Inflammatory macrophage (primary cell): ENCODE measurements around the gene SLC6A1.
"Not testable (repeated sequence)": the region's sequence is repeated elsewhere in the genome, so short reads cannot be mapped to it uniquely, and the experiment has no call there.

Source experiments
- DNase-seq, 2 donors: peaks; one replicate each; pipeline ENCODE4 v3.0.0-alpha.2; 2020 to 2022

SLC6A1 gene

DNA sequence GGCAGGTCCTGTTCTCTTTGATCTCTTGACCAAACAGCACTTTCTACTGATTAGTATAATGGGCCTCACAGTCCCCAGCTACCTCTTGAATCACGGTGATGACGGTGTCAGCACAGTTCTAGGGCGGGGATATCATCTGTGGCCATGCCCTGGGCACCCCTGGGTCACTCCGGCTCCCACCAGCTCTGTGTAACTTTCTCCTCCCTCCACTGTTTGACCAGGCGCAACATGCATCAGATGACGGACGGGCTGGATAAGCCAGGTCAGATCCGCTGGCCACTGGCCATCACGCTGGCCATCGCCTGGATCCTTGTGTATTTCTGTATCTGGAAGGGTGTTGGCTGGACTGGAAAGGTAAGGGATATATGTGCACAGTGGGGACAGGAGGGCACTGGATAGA is 29.6 kb downstream of the SLC6A1 start:
- DNase-seq = no peak

GRCh38 chr3:11024181-11024580 is 31.6 kb downstream of the SLC6A1 start:
- no peak for DNase-seq

DNA sequence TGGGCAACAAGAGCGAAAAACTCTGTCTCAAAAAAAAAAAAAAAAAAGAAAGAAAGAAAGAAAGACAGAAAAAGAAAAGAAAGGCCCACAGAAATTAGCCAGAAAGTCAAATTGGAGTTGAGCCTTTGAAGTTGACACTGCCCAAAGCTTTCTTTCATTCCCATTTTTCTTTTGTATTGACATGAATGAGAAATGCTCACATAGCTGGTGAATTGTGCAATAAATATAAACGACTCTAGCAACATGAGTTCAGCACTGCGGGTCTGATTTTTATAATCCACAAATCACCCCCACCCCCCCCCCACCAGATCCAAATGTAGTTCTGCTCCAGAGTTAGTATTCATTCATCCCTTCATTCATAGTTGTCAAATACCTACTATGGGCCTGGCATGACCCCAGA is 37.4 kb downstream of the SLC6A1 start:
- DNase-seq = no peak

GRCh38 chr3:11033871-11034270 is 41.3 kb downstream of the SLC6A1 start:
- no peak for DNase-seq

DNA sequence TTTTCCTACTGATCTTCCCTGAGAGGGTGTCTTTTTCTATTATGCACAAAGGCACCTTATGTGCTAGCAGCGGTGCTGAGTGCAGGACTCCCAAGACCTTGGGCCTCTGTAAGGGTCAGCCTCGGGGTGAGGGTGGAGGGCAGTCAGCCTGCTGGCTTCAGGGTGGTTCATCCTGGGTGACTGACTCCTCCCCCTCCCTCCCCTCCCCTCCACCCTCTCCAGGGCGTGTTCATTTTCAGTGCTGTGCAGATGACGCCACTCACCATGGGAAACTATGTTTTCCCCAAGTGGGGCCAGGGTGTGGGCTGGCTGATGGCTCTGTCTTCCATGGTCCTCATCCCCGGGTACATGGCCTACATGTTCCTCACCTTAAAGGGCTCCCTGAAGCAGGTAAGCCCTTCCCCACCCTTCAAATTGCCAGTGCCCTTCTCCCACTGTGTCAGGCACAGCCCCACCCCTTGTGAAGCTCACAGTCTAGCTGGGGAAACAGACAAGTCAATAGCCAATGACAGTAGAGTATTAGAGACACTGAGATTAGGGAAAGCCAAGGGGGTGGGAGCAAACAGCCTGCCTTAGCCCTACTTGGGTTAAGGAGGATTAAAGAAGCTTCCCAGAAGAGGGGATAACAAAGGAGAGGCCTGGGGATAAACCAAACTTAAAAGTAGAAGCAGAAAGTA is 41.9 kb downstream of the SLC6A1 start:
- no peak for DNase-seq

DNA sequence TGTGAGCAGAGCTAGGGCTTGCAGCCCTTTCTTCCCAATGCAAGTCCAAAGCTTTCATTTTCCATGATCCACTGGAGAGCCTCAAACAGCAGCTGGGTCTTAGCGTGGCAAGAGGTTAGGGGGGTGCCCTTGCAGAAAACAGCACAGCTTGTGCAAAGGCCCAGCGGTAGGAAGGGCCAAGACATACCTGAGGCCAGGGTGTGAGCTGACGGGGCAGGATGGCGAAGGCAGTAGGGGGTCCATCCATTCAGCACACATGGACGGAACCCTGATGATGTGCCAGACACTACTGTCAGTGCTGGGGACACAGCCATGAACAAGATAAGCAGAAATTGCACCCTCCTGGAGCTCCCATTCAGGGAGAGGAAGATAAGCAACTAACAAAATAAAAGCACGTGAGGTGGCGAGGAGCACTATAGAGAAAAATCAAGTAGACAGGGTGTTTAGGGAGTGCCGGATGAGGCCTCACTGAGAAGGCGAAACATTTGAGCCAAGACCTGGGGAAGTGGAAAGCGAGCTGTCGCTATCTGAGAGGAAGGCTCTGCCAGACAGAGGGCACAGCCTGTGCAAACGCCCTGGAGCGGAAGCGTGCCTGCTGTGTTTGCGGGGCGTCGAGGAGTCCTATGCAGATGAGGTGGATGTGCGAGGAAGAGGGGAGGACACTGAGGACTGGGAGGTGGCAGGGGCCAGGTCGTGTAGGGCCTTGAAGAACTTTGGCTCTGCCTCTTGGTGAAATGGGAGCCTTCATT is 43.4 kb downstream of the SLC6A1 start:
- no peak for DNase-seq

- no peak for DNase-seq
Observed at GRCh38 chr3:11037241-11037873, 44.8 kb downstream of the SLC6A1 start.

DNA sequence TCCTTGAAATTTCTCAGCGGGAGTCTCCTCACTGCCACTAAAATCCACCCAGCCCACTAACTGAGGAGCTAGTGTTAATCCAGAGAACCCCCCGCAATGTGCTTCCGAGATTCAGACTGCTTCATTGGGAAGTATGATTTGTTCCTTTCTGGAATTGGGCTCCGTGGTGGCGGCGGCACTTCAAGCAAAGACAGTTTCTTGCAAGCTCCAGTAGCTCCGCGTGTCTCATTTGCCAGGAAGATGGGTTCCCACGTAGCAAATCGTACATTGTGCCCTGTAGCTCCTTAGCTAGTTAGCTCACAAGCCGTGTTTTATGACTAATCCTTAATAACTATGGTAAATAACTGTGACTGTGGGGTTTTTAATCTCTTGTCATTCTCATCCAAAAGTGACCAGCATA is 45.4 kb downstream of the SLC6A1 start:
- DNase-seq = no peak

GRCh38 chr3:11045536-11045935 is 53.0 kb downstream of the SLC6A1 start:
- no peak for DNase-seq

DNA sequence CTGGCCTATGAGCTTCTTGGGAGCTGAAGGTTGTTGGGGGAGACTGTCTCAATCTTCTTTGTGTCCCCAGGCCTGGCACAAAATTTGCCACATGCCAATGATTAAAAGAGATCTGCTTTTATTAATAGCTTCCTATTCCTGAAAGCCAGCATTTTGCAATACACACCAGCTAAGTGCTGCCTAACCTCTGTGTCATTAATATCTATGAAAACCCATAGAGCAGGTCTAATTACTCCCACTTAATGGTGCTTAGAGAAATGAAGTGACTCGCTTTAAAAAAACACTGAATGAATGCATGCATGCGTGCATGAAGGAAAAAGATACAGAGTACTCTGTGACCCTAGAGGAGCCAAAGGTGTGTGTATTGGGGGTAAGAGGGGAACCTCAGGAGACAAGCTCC is 55.0 kb downstream of the SLC6A1 start:
- DNase-seq = no peak

GRCh38 chr3:11050666-11051323 is 58.2 kb downstream of the SLC6A1 start:
- no peak for DNase-seq

- no peak for DNase-seq
Observed at GRCh38 chr3:11053926-11054503, 61.5 kb downstream of the SLC6A1 start.

- DNase-seq = no peak
Observed at GRCh38 chr3:11054739-11055438, 62.3 kb downstream of the SLC6A1 start.

DNA sequence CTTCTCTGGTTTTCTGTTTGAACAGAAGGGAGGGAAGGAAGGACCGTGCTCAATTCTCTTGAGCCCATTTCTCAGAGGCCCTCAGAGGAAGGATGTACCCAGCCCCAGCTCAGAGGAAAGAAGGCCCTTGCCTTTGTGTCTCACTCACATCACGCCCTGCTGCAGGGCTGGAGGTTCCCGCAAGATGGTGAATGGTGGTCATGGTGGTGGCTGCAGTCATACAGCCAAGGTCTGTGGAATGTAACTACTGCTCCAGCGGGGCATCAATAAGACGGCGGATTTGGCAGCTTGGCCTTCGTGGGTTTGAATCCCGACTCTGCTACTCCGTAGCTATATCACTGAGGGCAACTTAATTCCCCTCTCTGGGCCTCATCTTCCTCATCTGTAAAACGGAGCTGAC is 62.9 kb downstream of the SLC6A1 start:
- DNase-seq = no peak

DNA sequence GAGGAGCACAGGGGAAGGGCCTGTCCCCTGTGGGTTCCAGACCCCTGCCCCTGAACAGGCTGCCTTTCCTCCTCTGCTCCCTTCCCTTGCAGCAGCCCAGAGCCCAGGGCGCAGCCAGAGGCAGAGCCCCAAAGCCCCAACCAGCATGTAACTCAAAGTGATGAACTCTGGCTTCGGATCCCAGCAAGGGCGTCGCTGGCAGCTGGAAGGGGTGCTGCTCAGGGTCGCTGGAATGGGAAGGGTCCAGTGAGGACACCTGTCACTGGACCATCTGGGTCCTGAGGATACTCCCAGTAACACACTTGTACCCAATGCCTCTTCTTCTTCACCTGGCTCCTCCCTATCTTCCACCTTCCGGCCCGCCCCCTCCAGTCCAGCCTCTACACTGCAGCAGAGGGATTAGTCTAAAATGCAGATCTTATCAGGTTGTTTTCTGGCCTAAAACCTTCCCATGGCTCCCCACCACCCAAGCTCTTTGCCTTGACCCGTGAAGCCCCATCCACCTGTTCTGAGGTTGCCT is 64.0 kb downstream of the SLC6A1 start:
- DNase-seq = no peak

DNA sequence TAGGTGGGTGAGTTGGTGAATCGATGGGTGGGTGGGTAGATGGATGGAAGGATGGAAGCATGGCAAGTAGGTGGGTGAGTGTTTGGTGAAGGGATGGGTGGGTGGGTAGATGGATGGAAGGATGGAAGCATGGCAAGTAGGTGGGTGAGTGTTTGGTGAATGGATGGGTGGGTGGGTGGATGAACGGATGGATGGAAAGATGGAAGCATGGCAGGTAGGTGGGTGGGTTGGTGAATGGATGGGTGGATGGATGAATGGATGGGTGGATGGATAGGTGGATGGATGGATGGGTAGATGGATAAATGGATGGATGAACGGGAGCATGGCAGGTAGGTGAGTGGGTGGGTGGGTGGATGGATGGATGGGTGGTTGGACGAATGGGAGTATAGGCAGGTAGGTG is 65.1 kb downstream of the SLC6A1 start:
- DNase-seq = no peak

GRCh38 chr3:11059090-11059798 is 66.7 kb downstream of the SLC6A1 start:
- peak; percentile 61 to 72 for DNase-seq

DNA sequence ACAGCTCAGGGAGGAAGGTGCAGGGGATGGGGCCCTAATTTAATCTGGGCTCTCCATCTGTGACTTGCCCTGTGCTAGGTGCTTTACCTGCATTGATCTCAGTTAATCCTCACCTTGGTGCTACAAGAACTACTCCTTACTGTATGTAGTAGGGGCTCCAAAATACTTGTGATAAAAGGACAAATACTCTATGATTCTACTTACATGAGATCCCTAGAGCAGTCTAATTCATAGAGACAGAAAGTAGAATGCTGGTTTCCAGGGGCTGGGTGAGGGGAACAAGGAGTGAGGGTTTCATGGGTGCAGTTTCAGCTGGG is 67.2 kb downstream of the SLC6A1 start:
- DNase-seq = no peak

DNA sequence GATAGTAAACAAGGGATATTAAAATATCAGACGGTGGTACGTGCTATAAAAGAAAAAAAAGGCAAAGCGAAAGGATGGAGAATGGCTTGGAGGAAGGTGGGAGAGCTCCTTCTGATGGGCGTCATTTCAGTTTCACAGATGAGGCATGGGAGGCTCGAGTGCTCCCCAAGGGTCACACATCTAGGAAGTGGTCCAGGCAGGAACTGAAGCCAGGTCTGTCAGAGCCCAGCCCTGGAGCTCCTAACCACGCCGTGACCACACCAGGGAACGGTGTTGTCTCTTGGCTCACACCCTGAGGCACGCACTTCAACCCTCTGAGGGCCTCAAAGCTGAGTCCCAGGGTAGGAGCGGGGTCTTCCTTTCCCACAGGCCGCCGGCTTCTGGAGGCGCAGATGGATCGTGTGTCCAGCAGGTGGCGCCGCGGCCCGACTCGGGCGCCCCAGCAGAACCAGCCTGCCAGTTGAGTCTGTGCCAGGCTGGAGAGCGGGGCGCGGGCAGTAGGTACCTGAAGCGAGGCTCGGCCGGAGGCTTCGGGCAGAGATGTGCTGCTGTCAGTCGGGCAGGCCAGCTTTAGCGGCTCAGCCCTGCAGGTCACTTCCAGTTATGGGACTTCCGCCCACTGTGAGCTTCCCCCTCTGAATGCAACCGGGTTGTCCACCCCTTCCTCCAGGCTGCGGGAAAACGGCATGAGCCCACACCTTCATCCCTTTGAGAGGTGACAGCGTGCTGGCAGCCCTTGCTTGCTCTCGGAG is 68.1 kb downstream of the SLC6A1 start:
- DNase-seq = peak; percentile 39 to 48

- not testable (repeated sequence) for DNase-seq
Observed at GRCh38 chr3:11061268-11061871, 68.8 kb downstream of the SLC6A1 start.
